HG03025 (cell line): Measurements from ENCODE around the gene PIK3CB.
"Not testable (repeated sequence)": the region's sequence is repeated elsewhere in the genome, so short reads cannot be mapped to it uniquely, and the experiment has no call there.

Source experiments
- ATAC-seq: cut with Tn5 transposase; IDR thresholded peaks from one replicate; pipeline ENCODE4 v1.9.1; 2021; ENCODE audit warnings: mild to moderate bottlenecking, moderate library complexity; ENCODE audit not compliant: unreplicated experiment, low FRiP score

The PIK3CB gene

DNA sequence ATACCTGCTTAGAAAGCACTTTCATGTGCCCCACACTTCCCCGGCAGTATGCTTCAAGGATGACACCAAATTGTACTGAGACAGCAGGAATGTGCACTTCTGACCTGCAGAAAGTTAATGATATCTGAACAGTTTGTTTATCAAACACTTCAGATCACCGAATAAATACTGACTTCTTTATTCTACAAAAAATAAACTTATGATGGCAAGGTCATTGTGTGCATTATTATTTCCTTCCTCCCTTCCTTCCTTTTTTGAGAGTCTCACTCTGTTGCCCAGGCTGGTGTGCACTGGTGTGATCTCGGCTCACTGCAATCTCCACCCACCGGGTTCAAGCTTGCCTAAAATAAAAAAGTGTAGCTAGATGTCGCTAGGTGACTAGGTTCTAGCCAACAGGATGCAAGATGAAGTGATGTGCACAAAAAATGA lies 145.8 kb downstream of the PIK3CB start:
- ATAC-seq: no peak

DNA sequence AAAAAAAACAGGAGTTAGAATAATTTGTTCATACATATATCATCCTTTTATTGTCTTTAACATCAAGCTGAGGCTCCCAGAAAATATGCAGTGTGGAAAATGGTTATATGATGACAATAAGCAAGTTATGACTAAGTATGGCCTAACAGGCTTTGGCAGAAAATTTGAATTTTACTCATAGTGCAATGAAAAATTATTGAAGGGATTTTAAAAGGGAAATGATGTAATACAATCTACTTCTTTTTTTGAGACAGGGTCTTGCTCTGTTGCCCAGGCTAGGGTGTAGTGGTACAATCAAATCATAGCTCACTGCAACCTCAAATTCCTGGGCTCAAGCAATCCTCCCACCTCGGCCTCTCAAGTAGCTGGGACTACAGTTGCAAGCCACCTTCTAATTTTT lies 147.5 kb downstream of the PIK3CB start:
- ATAC-seq: no peak

- peak; percentile 100 for ATAC-seq
These were observed 147.9 kb downstream of the PIK3CB start for GRCh38 chr3:138686771-138687221.

DNA sequence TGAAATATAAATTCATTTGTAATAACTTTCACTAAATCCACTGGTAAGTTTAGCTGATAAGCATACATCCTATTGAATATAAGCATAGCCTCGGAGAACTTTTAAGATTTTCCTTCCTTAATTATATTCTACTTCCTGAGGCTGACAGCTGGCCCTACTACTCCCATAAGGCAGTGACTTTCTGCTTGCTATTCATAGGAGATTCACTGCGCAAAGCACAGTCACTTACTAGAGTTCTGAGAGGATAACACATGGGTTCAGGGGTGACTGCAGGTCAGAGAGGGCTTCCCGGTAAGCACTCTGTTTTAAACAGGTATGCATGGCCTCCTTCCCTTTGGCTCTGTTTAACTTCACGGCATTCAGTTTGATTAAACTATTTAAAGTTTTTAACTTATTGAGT lies 150.3 kb downstream of the PIK3CB start:
- ATAC-seq: no peak

- ATAC-seq: no peak
These were observed 152.1 kb downstream of the PIK3CB start for GRCh38 chr3:138682648-138683047.

DNA sequence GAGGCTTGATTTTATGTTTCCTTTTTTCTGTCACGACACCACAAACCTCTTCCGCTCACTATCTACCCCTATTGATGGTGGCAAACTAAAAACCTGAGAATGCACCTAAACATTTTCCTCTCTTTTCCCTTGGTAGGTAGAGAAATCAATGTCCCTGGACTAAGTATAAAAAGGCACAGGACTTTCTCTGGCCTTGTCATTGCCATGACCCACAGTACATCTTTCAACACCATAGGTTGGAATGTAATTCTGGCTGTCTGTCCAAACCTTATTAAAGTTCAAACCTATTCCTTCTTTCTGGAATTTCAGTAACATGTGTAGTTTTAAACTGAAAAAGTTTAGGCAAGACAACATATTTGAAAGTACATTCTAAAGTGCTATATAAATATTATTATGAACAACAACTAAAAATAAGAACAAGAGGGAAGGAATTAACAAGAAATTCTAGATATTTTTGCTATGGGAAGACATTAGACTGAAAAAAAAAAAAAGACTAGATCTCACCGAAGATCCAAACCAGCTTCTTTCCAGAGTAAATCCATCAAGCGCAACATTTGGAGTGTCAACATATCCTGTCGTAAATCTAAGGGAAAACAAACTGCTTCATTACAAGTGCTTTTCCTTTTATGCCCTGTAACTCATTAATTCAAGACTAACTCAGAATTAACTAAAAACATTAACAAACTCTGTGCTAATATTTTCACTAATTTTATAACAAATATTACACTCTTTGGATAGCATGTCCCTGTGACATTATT lies 153.1 kb downstream of the PIK3CB start:
- ATAC-seq: no peak

DNA sequence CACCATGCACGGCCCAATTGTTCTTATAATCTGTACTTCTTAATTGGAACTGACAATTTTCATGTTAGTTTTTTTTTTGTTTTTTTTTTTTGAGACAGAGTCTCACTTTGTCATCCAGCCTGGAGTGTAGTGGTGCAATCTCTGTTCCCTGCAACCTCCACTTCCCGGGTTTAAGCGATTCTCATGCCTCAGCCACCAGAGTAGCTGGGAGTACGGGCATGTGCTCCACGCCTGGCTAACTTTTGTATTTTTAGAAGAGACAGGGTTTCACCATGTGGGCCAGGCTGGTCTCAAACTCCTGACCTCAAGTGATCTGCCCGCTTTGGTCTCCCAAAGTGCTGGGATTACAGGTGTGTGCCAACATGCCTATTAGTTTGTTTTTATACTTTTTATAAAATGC lies 153.8 kb downstream of the PIK3CB start:
- ATAC-seq: not testable (repeated sequence)

- no peak for ATAC-seq
These were observed 155.8 kb downstream of the PIK3CB start for GRCh38 chr3:138678874-138679392.

- ATAC-seq: no peak
These were observed 156.6 kb downstream of the PIK3CB start for GRCh38 chr3:138678086-138678485.

GRCh38 chr3:138675393-138675792 lies 159.3 kb downstream of the PIK3CB start:
- ATAC-seq: no peak

GRCh38 chr3:138673641-138674530 lies 160.8 kb downstream of the PIK3CB start:
- no peak for ATAC-seq

DNA sequence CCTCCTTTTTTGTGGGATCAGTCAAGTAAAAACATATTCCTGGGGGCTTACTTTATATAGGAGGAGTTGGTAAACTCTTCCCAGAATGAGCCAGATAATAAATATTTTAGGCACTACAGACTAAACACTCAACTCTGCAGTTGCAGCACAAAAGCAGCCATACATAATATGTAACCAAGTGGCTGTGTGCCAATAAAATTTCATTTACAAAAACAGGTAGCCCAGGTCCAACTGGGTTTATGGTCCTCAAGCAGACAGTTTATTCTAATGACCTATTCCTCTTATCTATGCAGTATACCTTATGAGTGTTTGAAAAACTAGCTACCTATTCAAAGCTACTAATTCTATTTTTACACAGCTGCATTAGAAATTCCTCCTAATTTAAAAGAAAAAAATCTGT lies 164.3 kb downstream of the PIK3CB start:
- no peak for ATAC-seq

GRCh38 chr3:138668107-138668506 lies 166.6 kb downstream of the PIK3CB start:
- ATAC-seq: no peak

DNA sequence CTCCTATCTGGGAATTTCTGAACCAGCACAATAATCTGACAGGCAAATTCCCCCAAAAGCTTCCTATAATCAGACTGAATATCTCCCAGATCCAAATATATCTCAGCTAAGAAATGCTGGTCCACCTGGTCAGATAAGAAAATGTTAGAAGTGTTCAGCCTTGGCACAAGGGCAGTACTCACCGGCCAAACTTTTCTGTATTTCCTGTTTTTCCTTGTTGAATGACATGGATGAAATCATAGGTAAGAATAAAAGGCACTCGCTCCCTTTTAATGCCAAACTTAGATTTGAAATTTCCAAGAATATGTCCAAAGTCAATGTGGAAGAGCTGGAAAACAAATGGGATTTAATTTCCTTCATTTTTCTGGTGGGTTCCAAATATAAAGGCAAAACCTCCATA lies 177.2 kb downstream of the PIK3CB start:
- no peak for ATAC-seq

GRCh38 chr3:138653567-138653966 lies 181.2 kb downstream of the PIK3CB start:
- no peak for ATAC-seq

- no peak for ATAC-seq
These were observed 185.6 kb downstream of the PIK3CB start for GRCh38 chr3:138649134-138649533.

- ATAC-seq: no peak
These were observed 188.2 kb downstream of the PIK3CB start for GRCh38 chr3:138646513-138646912.

DNA sequence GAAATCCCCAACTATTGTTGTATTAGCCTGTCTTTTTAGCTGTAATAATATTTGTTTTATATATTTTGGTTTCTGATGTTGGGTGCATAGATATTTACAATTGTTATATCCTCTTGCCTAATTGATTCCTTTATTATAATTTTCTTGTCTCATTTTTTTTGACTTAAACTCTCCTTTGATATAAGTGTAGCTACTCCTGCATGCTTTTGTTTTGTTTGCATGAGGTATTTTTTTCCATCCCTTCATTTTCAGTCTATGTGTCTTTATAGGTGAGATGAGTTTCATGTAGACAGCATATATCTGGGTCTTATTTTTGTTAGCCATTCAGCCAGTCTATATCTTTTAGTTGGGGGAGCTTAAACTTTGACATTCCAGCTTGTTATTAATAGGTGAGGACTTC lies 188.7 kb downstream of the PIK3CB start:
- no peak for ATAC-seq

DNA sequence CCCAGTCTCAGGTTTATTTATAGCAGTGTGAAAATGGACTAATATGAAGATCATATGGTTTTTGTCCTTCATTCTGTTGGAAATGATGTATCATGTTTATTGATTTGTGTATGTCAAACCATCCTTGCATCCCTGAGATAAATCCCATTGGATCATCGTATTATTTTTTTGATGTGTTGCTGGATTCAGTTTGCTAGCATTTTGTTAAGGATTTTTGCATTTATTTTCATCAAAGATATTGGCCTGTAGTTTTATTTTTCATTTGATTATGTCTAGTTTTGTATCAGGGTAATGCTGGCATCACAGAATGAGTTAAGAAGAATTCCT lies 191.8 kb downstream of the PIK3CB start:
- no peak for ATAC-seq

- ATAC-seq: no peak
These were observed 192.4 kb downstream of the PIK3CB start for GRCh38 chr3:138642226-138642926.

DNA sequence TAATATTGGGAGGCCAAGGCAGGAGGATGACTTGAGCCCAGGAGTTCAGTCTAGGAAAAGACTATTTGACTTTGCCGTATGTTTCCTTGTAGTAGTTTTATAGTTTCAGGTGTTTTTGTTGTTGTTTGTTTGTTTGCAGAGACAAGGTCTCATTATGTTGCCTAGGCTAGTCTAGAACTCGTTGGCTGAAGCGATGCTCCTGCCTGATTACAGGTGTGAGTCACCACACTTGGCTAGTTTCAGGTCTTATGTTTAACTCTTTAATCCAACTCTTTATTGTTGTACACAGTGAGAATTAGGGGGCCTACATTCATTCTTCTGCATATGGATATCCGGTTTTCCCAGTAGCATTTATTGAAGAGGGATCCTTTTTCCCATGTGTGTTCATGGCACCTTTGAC lies 194.2 kb downstream of the PIK3CB start:
- no peak for ATAC-seq
